ENCODE results near the gene GNAZ. TPM values are rescaled to one million over a fixed set of nuclear protein-coding genes. Genes with fewer than 3 reads are reported as not detected.

Gene GNAZ
- polyA plus RNA-seq, 1 donor from 2014 or later: 52.0 TPM

DNA sequence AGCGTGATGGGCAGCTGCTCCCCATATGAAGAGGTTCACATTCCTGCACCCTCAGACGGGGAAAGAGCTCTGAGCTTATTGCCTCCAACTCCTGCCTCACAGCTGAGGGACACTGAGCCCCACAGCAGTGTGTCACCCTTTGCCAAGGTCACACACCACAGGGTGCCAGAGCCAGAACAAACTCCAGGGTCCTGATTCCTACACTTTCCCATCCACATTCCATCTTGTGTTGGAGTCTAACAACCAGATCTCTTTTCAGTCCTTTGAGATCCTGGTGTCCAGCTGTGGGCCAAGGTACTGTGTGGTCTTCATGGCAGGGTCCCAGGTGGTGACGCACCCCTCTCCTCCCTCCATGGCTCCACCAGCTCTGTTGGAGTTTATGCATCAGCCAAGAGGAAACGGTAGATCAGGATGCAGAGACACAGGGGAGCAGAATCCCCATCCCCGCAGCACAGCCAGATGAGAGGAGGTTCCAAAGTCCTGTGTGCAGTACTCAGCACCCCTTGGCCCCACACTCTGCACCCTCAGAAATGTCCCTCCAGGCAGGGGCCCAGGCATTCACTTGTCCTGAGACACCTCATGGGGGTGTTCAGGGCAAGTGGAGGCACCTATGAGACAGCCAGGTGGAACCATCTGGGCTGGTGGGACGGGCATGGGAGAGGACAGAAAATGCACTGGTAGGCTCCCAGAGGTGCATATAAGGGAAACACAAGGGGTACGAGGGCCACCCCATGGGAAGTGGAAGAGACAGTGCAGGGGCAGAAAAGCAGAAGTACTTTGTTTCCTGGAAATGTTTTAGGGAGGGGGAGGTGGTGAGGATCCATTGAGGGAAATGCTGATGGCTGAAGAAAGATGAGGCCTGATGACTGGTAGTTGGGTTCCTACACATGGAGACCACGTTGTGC, 32.6 kb upstream of the GNAZ start:
- Histone ChIP-seq H4K20me1 (ENCODE audit: insufficient read depth) (no peaks in the 10 kb centered on the region), H3K9me3 (ENCODE audit: low read length) (no peaks in the 10 kb centered on the region), H3F3A (ENCODE audit: insufficient read depth, low read length, poor library complexity, severe bottlenecking) (no peaks in the 10 kb centered on the region), H3K27ac (ENCODE audit: low read length) (no peak overlapping the region), H3K4me3 (ENCODE audit: low read length) (no peak overlapping the region), H3K4me2 (ENCODE audit: low read length) (no peak overlapping the region), H3K9me2 (ENCODE audit: insufficient read depth, low read length) (no peaks in the 10 kb centered on the region), H3K27me3 (ENCODE audit: insufficient read depth, low read depth, low read length) (no peaks in the 10 kb centered on the region), H3K36me3 (ENCODE audit: insufficient read depth, low read length) (no peaks in the 10 kb centered on the region), H3K9ac (ENCODE audit: low read length) (no peak overlapping the region), H2AFZ (ENCODE audit: low read depth, low read length) (no peak overlapping the region), H3K79me2 (replicated peaks; ENCODE audit: insufficient read depth, low read length) (no peaks in the 10 kb centered on the region)
- TF ChIP-seq EP300 (conservative IDR thresholded peaks at IDR 0.05; ENCODE audit: poor library complexity, severe bottlenecking) (no peak), EZH2 (IDR thresholded peaks at IDR 0.05; ENCODE audit: borderline replicate concordance, insufficient read depth, low read length, poor library complexity, severe bottlenecking) (no peak), MXI1 (conservative IDR thresholded peaks at IDR 0.05; ENCODE audit: poor library complexity, severe bottlenecking) (no peak), TAF1 (IDR thresholded peaks at IDR 0.05; ENCODE audit: low read depth) (no peak), SMC3 (conservative IDR thresholded peaks at IDR 0.05; ENCODE audit: poor library complexity) (no peak), POLR2AphosphoS5 (IDR thresholded peaks at IDR 0.05) (no peak), RAD21 (conservative IDR thresholded peaks at IDR 0.05) (no peak)
- TF ChIP-seq, protein P1, sequence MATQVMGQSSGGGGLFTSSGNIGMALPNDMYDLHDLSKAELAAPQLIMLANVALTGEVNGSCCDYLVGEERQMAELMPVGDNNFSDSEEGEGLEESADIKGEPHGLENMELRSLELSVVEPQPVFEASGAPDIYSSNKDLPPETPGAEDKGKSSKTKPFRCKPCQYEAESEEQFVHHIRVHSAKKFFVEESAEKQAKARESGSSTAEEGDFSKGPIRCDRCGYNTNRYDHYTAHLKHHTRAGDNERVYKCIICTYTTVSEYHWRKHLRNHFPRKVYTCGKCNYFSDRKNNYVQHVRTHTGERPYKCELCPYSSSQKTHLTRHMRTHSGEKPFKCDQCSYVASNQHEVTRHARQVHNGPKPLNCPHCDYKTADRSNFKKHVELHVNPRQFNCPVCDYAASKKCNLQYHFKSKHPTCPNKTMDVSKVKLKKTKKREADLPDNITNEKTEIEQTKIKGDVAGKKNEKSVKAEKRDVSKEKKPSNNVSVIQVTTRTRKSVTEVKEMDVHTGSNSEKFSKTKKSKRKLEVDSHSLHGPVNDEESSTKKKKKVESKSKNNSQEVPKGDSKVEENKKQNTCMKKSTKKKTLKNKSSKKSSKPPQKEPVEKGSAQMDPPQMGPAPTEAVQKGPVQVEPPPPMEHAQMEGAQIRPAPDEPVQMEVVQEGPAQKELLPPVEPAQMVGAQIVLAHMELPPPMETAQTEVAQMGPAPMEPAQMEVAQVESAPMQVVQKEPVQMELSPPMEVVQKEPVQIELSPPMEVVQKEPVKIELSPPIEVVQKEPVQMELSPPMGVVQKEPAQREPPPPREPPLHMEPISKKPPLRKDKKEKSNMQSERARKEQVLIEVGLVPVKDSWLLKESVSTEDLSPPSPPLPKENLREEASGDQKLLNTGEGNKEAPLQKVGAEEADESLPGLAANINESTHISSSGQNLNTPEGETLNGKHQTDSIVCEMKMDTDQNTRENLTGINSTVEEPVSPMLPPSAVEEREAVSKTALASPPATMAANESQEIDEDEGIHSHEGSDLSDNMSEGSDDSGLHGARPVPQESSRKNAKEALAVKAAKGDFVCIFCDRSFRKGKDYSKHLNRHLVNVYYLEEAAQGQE (IDR thresholded peaks at IDR 0.05; ENCODE audit: borderline replicate concordance): no peak
- TF ChIP-seq, protein P2, sequence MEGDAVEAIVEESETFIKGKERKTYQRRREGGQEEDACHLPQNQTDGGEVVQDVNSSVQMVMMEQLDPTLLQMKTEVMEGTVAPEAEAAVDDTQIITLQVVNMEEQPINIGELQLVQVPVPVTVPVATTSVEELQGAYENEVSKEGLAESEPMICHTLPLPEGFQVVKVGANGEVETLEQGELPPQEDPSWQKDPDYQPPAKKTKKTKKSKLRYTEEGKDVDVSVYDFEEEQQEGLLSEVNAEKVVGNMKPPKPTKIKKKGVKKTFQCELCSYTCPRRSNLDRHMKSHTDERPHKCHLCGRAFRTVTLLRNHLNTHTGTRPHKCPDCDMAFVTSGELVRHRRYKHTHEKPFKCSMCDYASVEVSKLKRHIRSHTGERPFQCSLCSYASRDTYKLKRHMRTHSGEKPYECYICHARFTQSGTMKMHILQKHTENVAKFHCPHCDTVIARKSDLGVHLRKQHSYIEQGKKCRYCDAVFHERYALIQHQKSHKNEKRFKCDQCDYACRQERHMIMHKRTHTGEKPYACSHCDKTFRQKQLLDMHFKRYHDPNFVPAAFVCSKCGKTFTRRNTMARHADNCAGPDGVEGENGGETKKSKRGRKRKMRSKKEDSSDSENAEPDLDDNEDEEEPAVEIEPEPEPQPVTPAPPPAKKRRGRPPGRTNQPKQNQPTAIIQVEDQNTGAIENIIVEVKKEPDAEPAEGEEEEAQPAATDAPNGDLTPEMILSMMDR (IDR thresholded peaks at IDR 0.05; ENCODE audit: poor library complexity, severe bottlenecking): no peak

DNA sequence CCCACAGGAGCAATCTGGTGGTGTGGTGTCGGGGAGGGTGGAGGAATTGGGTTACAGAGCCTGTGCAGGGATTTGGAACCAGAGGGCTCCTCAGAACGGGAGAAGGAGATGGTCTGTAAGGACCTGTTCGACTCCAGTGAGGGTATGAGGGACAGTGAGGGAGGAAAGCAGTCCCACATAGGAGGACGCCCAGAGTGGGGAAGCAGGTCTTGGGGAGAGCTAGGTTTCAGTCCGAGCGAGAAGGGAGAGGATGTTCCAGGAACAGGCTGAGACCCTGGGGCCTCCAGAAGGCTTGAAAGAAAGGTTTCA, 32.0 kb upstream of the GNAZ start:
- no peak for TF ChIP-seq EZH2 (IDR thresholded peaks at IDR 0.05; ENCODE audit: borderline replicate concordance, insufficient read depth, low read length, poor library complexity, severe bottlenecking)
- no peak for TF ChIP-seq POLR2AphosphoS5 (IDR thresholded peaks at IDR 0.05)
- TF ChIP-seq, protein P2 (IDR thresholded peaks at IDR 0.05; ENCODE audit: poor library complexity, severe bottlenecking): no peak
- TF ChIP-seq, protein P1 (IDR thresholded peaks at IDR 0.05; ENCODE audit: borderline replicate concordance): no peak
- TF ChIP-seq SMC3 (conservative IDR thresholded peaks at IDR 0.05; ENCODE audit: poor library complexity): no peak
- no peak for TF ChIP-seq TAF1 (IDR thresholded peaks at IDR 0.05; ENCODE audit: low read depth)
- no peak for TF ChIP-seq MXI1 (conservative IDR thresholded peaks at IDR 0.05; ENCODE audit: poor library complexity, severe bottlenecking)
- no peak overlapping the region for H3K27ac ChIP-seq (ENCODE audit: low read length)
- H3K36me3 ChIP-seq (ENCODE audit: insufficient read depth, low read length): no peaks in the 10 kb centered on the region

More for the DNA sequence above, 32.0 kb upstream of the GNAZ start:
- no peaks in the 10 kb centered on the region for H3K9me2 ChIP-seq (ENCODE audit: insufficient read depth, low read length)
- H3F3A ChIP-seq (ENCODE audit: insufficient read depth, low read length, poor library complexity, severe bottlenecking): no peaks in the 10 kb centered on the region
- no peaks in the 10 kb centered on the region for H4K20me1 ChIP-seq (ENCODE audit: insufficient read depth)
- H3K4me2 ChIP-seq (ENCODE audit: low read length): no peak overlapping the region
- no peaks in the 10 kb centered on the region for H3K9me3 ChIP-seq (ENCODE audit: low read length)
- no peak overlapping the region for H3K4me3 ChIP-seq (ENCODE audit: low read length)
- no peaks in the 10 kb centered on the region for H3K79me2 ChIP-seq (replicated peaks; ENCODE audit: insufficient read depth, low read length)
- no peak overlapping the region for H3K9ac ChIP-seq (ENCODE audit: low read length)
- H2AFZ ChIP-seq (ENCODE audit: low read depth, low read length): no peak overlapping the region
- no peaks in the 10 kb centered on the region for H3K27me3 ChIP-seq (ENCODE audit: insufficient read depth, low read depth, low read length)
